Cardiac muscle cell (in vitro differentiated cells and primary cell): ENCODE measurements around the gene GPC5. TPM values are rescaled to one million over a fixed set of nuclear protein-coding genes. Genes with fewer than 3 reads are reported as not detected.
"Not testable (repeated sequence)": the region's sequence is repeated elsewhere in the genome, so short reads cannot be mapped to it uniquely, and the experiment has no call there.

Experiments
- DNase-seq, 2 donors: peaks; one replicate each; pipeline versions ENCODE4 v3.0.0 to v3.0.0-alpha.2; 2010 to 2017; ENCODE audit warnings: low read depth in 1 of 2, low spot score in 1 of 2
- H3K27ac ChIP-seq: fragments of 200-600 bp; sonication (generic); 2 replicates; pipeline ENCODE4 v1.5.1; 2016
- H3K27me3 ChIP-seq: fragments of 200-600 bp; sonication (generic); 2 replicates; pipeline ENCODE4 v1.6.0; 2016; ENCODE audit warnings: control low read depth
- H3K36me3 ChIP-seq: fragments of 200-600 bp; sonication (generic); 2 replicates; pipeline ENCODE4 v1.5.1; 2016; ENCODE audit warnings: control low read depth
- H3K4me1 ChIP-seq: fragments of 200-600 bp; sonication (generic); 2 replicates; pipeline ENCODE4 v1.8.1; 2017; ENCODE audit warnings: low read depth, mild to moderate bottlenecking, mixed run types
- H3K4me3 ChIP-seq: fragments of 200-600 bp; sonication (generic); 2 replicates; pipeline ENCODE4 v1.5.1; 2016; ENCODE audit warnings: mild to moderate bottlenecking
- H3K9me3 ChIP-seq: fragments of 200-600 bp; sonication (generic); 2 replicates; pipeline ENCODE4 v1.5.1; 2017; ENCODE audit warnings: low read depth, mild to moderate bottlenecking, control low read depth
- polyA plus RNA-seq: library from polyadenylated mRNA; unstranded; fragments of >200 nt; fragmentation: Nextera tagmentation; extraction: Ambion mirVana; gene quantifications from 2 replicates; pipeline ENCODE4 v1.2.1, GENCODE V29; 2016
- total RNA-seq: library from RNA; depleted of rRNA; stranded (reverse); fragments of >200 nt; gene quantifications from 2 replicates; pipeline ENCODE4 v1.2.3, GENCODE V29; 2016
- TF ChIP-seq, protein P1 (sequence below): IDR thresholded peaks from 2 replicates; pipeline ENCODE4 v1.5.1; 2012; ENCODE audit warnings: low read depth, mild to moderate bottlenecking, low read length

The GPC5 gene
- total and polyA plus RNA-seq, 2 experiments from 2014 or later = 0.97 to 3.3 TPM

DNA sequence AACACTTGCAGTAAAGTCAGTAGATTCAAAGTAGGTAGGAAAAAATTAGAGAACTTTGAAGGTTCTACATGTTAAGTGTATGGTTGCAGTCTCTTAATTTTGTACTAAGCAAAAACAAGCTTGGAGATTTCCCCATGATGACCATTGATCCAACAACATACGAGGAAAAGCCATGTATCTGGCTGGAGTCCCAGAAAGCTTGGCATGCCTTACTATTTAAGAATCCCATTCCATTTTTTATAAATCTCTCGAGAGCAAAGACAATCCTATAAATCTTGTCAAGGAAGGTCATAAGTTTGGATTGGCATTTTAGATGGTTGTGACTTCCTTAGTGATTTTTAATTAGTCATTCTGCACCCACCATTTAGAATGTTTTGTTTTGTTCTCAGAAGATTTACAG lies 495.9 kb downstream of the GPC5 start:
- Histone ChIP-seq H3K4me3 (no peak overlapping the region), H3K9me3 (peaks cover 6% of the 10 kb centered on the region), H3K36me3 (no peaks in the 10 kb centered on the region), H3K27me3 (no peaks in the 10 kb centered on the region), H3K4me1 (no peaks in the 10 kb centered on the region), H3K27ac (no peak overlapping the region)
- peak in 1 of 2 donors; percentile 42 for DNase-seq
- TF ChIP-seq, protein P1, sequence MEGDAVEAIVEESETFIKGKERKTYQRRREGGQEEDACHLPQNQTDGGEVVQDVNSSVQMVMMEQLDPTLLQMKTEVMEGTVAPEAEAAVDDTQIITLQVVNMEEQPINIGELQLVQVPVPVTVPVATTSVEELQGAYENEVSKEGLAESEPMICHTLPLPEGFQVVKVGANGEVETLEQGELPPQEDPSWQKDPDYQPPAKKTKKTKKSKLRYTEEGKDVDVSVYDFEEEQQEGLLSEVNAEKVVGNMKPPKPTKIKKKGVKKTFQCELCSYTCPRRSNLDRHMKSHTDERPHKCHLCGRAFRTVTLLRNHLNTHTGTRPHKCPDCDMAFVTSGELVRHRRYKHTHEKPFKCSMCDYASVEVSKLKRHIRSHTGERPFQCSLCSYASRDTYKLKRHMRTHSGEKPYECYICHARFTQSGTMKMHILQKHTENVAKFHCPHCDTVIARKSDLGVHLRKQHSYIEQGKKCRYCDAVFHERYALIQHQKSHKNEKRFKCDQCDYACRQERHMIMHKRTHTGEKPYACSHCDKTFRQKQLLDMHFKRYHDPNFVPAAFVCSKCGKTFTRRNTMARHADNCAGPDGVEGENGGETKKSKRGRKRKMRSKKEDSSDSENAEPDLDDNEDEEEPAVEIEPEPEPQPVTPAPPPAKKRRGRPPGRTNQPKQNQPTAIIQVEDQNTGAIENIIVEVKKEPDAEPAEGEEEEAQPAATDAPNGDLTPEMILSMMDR = no peak

DNA sequence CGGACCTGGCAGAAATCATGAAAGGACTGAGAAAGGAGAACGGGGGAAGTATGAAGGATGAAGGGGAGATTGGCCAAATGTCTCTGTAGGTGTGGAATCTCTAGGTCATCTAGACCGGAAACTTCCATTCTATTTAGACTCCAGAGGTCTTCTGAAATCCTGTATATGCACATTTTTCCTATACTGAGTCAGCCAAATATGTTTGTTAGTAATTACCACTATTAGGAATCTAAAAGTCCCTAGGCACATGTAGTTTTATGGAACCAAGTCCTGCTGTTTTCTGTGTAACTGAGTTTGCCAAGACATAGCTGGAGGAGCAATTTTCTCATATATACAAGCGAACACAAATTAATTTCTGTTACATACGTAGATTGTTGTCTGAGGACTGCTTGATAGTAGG lies 498.1 kb downstream of the GPC5 start:
- H3K27me3 ChIP-seq = no peaks in the 10 kb centered on the region
- no peaks in the 10 kb centered on the region for H3K36me3 ChIP-seq
- DNase-seq = no peak
- H3K9me3 ChIP-seq = peaks cover 6% of the 10 kb centered on the region
- TF ChIP-seq, protein P1 = no peak
- H3K27ac ChIP-seq = no peak overlapping the region
- H3K4me1 ChIP-seq = no peaks in the 10 kb centered on the region
- no peak overlapping the region for H3K4me3 ChIP-seq

DNA sequence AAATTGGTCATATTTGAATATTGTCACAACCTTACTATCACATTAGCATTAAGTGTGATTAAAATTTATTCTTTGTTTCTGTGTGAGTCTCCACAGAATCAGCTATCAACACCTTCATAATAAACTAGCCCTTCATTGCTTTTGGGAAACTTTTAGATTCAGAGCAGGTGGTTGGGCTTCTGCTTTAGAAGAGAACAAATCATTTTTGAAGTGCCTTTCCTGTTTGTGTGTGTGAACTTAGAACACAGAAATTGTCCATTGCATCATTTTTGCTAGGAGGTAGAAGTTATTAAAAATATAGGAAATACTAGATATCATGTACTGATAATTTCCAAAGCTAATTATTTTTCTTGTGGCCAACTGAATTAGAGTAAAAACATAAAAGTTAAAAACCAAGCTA lies 500.6 kb downstream of the GPC5 start:
- not testable (repeated sequence) for H3K27me3 ChIP-seq, H3K4me1 ChIP-seq, H3K9me3 ChIP-seq, H3K4me3 ChIP-seq, DNase-seq, H3K36me3 ChIP-seq, H3K27ac ChIP-seq

DNA sequence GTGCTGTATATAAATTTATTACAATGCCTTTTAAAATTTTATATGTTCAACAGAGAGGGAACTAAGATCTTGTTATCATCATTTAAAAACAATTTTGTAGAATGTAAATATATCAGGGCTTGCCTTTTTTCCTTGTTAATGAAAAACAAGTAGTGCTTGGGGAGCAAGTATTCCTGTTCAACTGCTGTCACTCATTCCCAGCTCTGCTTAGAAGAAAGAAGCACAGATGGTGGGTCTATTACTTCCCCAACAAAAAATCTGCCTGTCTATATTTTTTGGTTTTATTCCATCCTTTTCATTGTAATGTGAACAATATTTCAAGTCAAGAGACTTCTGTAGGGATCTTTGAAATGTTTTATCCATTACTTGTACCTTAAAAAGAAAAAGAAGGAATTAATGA lies 503.9 kb downstream of the GPC5 start:
- Histone ChIP-seq H3K36me3 (no peaks in the 10 kb centered on the region), H3K4me3 (no peak overlapping the region), H3K4me1 (no peaks in the 10 kb centered on the region), H3K9me3 (no peaks in the 10 kb centered on the region), H3K27me3 (no peaks in the 10 kb centered on the region), H3K27ac (no peak overlapping the region)
- TF ChIP-seq, protein P1 = no peak
- no peak for DNase-seq

DNA sequence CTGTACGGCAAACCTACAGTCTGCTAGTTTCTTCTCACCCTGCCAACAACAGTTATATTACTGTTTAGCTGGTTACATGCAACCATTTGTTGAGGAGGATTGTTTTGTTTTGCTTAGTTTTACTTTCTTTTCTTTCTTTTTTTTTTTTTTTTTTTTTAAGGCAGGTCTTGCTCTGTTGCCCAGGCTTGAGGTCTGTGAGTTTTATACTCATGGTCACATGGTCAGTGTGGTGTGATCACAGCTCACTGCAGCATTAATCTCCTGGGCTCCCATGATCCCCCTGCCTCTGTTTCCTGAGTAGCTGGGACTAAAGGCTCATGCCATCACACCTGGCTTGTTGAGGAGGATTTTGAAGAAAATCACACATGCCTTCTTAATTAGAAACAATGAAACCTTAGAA lies 505.6 kb downstream of the GPC5 start:
- Histone ChIP-seq H3K27ac (no peak overlapping the region), H3K9me3 (no peaks in the 10 kb centered on the region), H3K4me3 (no peak overlapping the region), H3K27me3 (no peaks in the 10 kb centered on the region), H3K4me1 (no peaks in the 10 kb centered on the region), H3K36me3 (no peaks in the 10 kb centered on the region)
- DNase-seq = no peak
- TF ChIP-seq, protein P1 = no peak

DNA sequence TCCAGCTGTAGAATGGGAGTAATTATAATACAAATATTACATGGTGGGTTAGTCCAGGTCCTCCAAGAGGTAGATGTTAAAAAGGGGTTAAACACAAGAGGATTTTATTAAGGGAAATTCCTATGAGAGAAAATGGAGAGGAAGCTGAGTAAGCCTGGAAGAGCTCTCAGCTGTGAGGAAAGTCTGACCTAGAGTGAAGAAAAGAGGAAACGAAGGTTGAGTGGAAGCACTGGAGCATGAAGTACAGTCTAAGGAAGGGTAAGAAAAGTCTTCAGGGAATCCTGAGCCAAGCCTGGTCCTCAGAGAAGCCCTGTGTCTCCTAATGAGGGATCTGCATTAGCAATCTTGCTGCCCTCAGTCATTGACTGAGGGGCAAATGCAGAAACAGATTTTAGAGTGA lies 506.2 kb downstream of the GPC5 start:
- DNase-seq = no peak
- Histone ChIP-seq H3K9me3 (no peaks in the 10 kb centered on the region), H3K27ac (no peak overlapping the region), H3K4me3 (no peak overlapping the region), H3K4me1 (no peaks in the 10 kb centered on the region), H3K36me3 (no peaks in the 10 kb centered on the region), H3K27me3 (no peaks in the 10 kb centered on the region)
- TF ChIP-seq, protein P1 = no peak
